Endothelial cell of umbilical vein (primary cell): Measurements from ENCODE around the gene CELA3A. TPM values are rescaled to one million over a fixed set of nuclear protein-coding genes. Genes with fewer than 3 reads are reported as not detected.
A peak's percentile ranks its signal among the peaks of the same experiment; 100 is the strongest.
"Not testable (repeated sequence)": the region's sequence is repeated elsewhere in the genome, so short reads cannot be mapped to it uniquely, and the experiment has no call there.

ENCODE experiments used
- BruUV-seq: library from RNA; stranded (reverse); fragments of 400-500 nt; replicated peaks from 2 replicates; lab custom pipeline; 2021; lab: Mats Ljungman, UMichigan
- CTCF ChIA-PET: fragments of 300-600, 350-600 bp; sonication (Branson Sonifier 250); formaldehyde crosslinking; loops from one replicate; lab custom pipeline; 2021; ENCODE audit warnings: antibody characterized with exemption, inconsistent platforms; lab: Charles Lee
- POLR2A ChIA-PET: fragments of 300-600, 350-600 bp; sonication (Branson Sonifier 250); formaldehyde crosslinking; loops from one replicate; lab custom pipeline; 2021; ENCODE audit warnings: antibody characterized with exemption, inconsistent platforms; lab: Charles Lee
- DNase-seq: peaks from one replicate; pipeline ENCODE4 v3.0.0-alpha.2; 2011; ENCODE audit warnings: low read depth, low spot score
- FAIRE-seq: peaks from 2 replicates; lab custom pipeline; 2011; peaks lifted over from hg19 to GRCh38; lab: Jason Lieb, UNC
- H2AFZ ChIP-seq: 2 replicates; pipeline ENCODE4 v1.6.0; 2012; ENCODE audit warnings: low read depth, low read length, control low read depth, inconsistent platforms
- H3K27ac ChIP-seq: 2 replicates; pipeline ENCODE4 v1.5.1; 2011; ENCODE audit warnings: low read depth, mild to moderate bottlenecking, control low read depth, low read length, moderate library complexity; ENCODE audit not compliant: insufficient read depth
- H3K27me3 ChIP-seq, 2 experiments: 2 replicates each; pipeline versions ENCODE4 v1.6.0 to v1.6.1; 2011; ENCODE audit warnings: low read length in 2 of 2, mixed read lengths in 1 of 2; ENCODE audit not compliant: control insufficient read depth in 2 of 2, insufficient read depth in 2 of 2
- H3K36me3 ChIP-seq, 2 experiments: 2 replicates in 1 of 2; 3 replicates in 1 of 2; pipeline ENCODE4 v1.5.1; 2011; ENCODE audit warnings: low read length in 2 of 2, mild to moderate bottlenecking in 1 of 2, moderate library complexity in 1 of 2; ENCODE audit not compliant: control insufficient read depth in 2 of 2, insufficient read depth in 2 of 2; ENCODE audit errors: extremely low read depth in 1 of 2
- H3K4me1 ChIP-seq: 3 replicates; pipeline ENCODE4 v1.5.1; 2011; ENCODE audit warnings: mild to moderate bottlenecking, low read length; ENCODE audit not compliant: control insufficient read depth, insufficient read depth; ENCODE audit errors: extremely low read depth
- H3K4me2 ChIP-seq: 2 replicates; pipeline ENCODE4 v1.6.1; 2011; ENCODE audit warnings: low read length, control low read depth, mixed read lengths; ENCODE audit not compliant: insufficient read depth
- H3K4me3 ChIP-seq, 3 experiments: fragments of 200-600 bp in 1 of 3; sonication (generic), shearing (Covaris generic) in 1 of 3; replicated peaks in 1 of 3; 2 replicates each; pipeline ENCODE4 v1.5.1; 2011 to 2016; ENCODE audit warnings: control low read depth in 3 of 3, low read length in 3 of 3, mild to moderate bottlenecking in 2 of 3, inconsistent platforms in 1 of 3, low read depth in 1 of 3, moderate library complexity in 1 of 3; ENCODE audit not compliant: insufficient read depth in 1 of 3
- H3K79me2 ChIP-seq: 2 replicates; pipeline ENCODE4 v1.6.0; 2012; ENCODE audit warnings: low read length, inconsistent platforms; ENCODE audit not compliant: control insufficient read depth, insufficient read depth
- H3K9ac ChIP-seq: replicated peaks from 2 replicates; pipeline ENCODE3; 2011; ENCODE audit warnings: low read length, control low read depth; ENCODE audit not compliant: insufficient read depth; ENCODE audit errors: extremely low read depth
- H3K9me1 ChIP-seq: replicated peaks from 3 replicates; pipeline ENCODE4 v1.6.0; 2011; ENCODE audit warnings: mild to moderate bottlenecking, low read length; ENCODE audit not compliant: control insufficient read depth, insufficient read depth; ENCODE audit errors: extremely low read depth
- H3K9me3 ChIP-seq: replicated peaks from 2 replicates; pipeline ENCODE4 v1.5.1; 2012; ENCODE audit warnings: low read length, inconsistent platforms; ENCODE audit not compliant: control insufficient read depth, insufficient read depth
- H4K20me1 ChIP-seq: replicated peaks from 2 replicates; pipeline ENCODE3; 2011; ENCODE audit warnings: mild to moderate bottlenecking, low read length; ENCODE audit not compliant: control insufficient read depth, insufficient read depth; ENCODE audit errors: extremely low read depth
- GATA2 ChIP-seq: IDR thresholded peaks from 2 replicates; pipeline ENCODE4 v1.7.0; 2011; ENCODE audit warnings: low read depth, mild to moderate bottlenecking, moderate library complexity, mixed read lengths, low read length; ENCODE audit not compliant: insufficient read length, insufficient read depth
- POLR2AphosphoS5 ChIP-seq: IDR thresholded peaks from 2 replicates; pipeline ENCODE4 v1.6.1; 2012; ENCODE audit warnings: low read depth, mild to moderate bottlenecking, control low read depth, low read length, moderate library complexity; ENCODE audit not compliant: insufficient read depth
- dilution Hi-C: fragments of 300-500 bp; cut with MboI; formaldehyde crosslinking; loops from one replicate; pipeline ENCODE4 v1.15.0; 2019; ENCODE audit warnings: low sequenced_read_pairs; ENCODE audit not compliant: extremely low pct_ligation_motif_present
- intact Hi-C: fragments of 100-400 bp; cut with micrococcal nuclease; formaldehyde crosslinking; loops from one replicate; pipeline ENCODE4 v1.10.0; 2022
- polyA plus RNA-seq, 4 experiments: library from polyadenylated mRNA; depleted of rRNA in 3 of 4; stranded (reverse) in 3 of 4; unstranded in 1 of 4; fragments of >200 nt; gene quantifications; 2 replicates each; pipeline versions ENCODE4 v1.2.1 to v1.2.3, GENCODE V29; 2011 to 2012; ENCODE audit warnings: missing spikeins in 1 of 4
- total RNA-seq: library from RNA; stranded (reverse); gene quantifications from 2 replicates; pipeline ENCODE4 v1.2.3, GENCODE V29; 2021

CELA3A gene
- total and polyA plus RNA-seq, 2 donors (not counting 3 experiments of a cell fraction or from before 2014, with no cell fraction given) = not detected

- H3K36me3 ChIP-seq, CTCF ChIA-PET, H2AFZ ChIP-seq, POLR2A ChIA-PET, BruUV-seq, H3K27me3 ChIP-seq, H3K4me3 ChIP-seq, H3K79me2 ChIP-seq, FAIRE-seq, H3K9me1 ChIP-seq, H3K9me3 ChIP-seq, H4K20me1 ChIP-seq, dilution Hi-C loops: not testable (repeated sequence)
- TF ChIP-seq GATA2 (peak; percentile 71), POLR2AphosphoS5 (peak; percentile 67)
- Histone ChIP-seq H3K4me1 (peaks cover 26% of the 10 kb centered on the region), H3K9ac (peak overlapping the region; percentile 31), H3K27ac (peak overlapping the region; percentile 96), H3K4me2 (peak overlapping the region; percentile 4)
- DNase-seq = peak; percentile 97
- intact Hi-C loops = loop anchor here (2.0 to 5.0 kb wide), 2 partner anchors 53 to 64 kb away; no protein-coding TSS in a partner anchor
Measured at GRCh38 chr1:21974699-21975098, 26.8 kb upstream of the CELA3A start.

GRCh38 chr1:21975296-21975695 lies 26.2 kb upstream of the CELA3A start:
- H3K4me2 ChIP-seq, H2AFZ ChIP-seq, H4K20me1 ChIP-seq, H3K9me3 ChIP-seq, H3K4me3 ChIP-seq, H3K79me2 ChIP-seq, H3K36me3 ChIP-seq, CTCF ChIA-PET, H3K27me3 ChIP-seq, H3K9ac ChIP-seq, dilution Hi-C loops, H3K9me1 ChIP-seq, POLR2A ChIA-PET, DNase-seq: not testable (repeated sequence)
- intact Hi-C loops = loop anchor here (2.0 kb wide), 1 partner anchor 64 kb away; no protein-coding TSS in a partner anchor
- Histone ChIP-seq H3K27ac (peak overlapping the region; percentile 96), H3K4me1 (peaks cover 26% of the 10 kb centered on the region)
- TSS peak; percentile 71 for BruUV-seq
- peak; percentile 21 for FAIRE-seq

- intact Hi-C loops, H3K36me3 ChIP-seq, H3K4me2 ChIP-seq, dilution Hi-C loops, H3K9me3 ChIP-seq, H3K79me2 ChIP-seq, H4K20me1 ChIP-seq, H3K27ac ChIP-seq, H2AFZ ChIP-seq, BruUV-seq, POLR2A ChIA-PET, H3K9me1 ChIP-seq, H3K27me3 ChIP-seq, DNase-seq, H3K9ac ChIP-seq, H3K4me3 ChIP-seq: not testable (repeated sequence)
- peak; percentile 64 for FAIRE-seq
- H3K4me1 ChIP-seq = peaks cover 24% of the 10 kb centered on the region
- CTCF ChIA-PET = interaction anchor here (1.2 kb wide), 1 partner anchor 440 kb away, joined by 3 read pairs; no protein-coding TSS in a partner anchor
Measured at GRCh38 chr1:21976703-21977239, 24.7 kb upstream of the CELA3A start, which contains the start of gene CELA3B. Gene CELA3B, plus strand, starts transcription at chr1:21977022. Its CDS starts 18 bp downstream, at chr1:21977040.

GRCh38 chr1:21978209-21978608 lies 23.2 kb upstream of the CELA3A start:
- CTCF ChIA-PET, H3K9me1 ChIP-seq, H3K36me3 ChIP-seq, H3K9me3 ChIP-seq, POLR2A ChIA-PET, H2AFZ ChIP-seq, BruUV-seq, DNase-seq, H3K27me3 ChIP-seq, H4K20me1 ChIP-seq, H3K79me2 ChIP-seq, H3K4me2 ChIP-seq, H3K9ac ChIP-seq, intact Hi-C loops, dilution Hi-C loops, H3K27ac ChIP-seq, H3K4me3 ChIP-seq: not testable (repeated sequence)
- peaks cover 14% of the 10 kb centered on the region for H3K4me1 ChIP-seq
- FAIRE-seq = peak; percentile 8
